Hepatic stellate cell (primary cell): ENCODE measurements around the gene PDLIM3.
"Not testable (repeated sequence)": the region's sequence is repeated elsewhere in the genome, so short reads cannot be mapped to it uniquely, and the experiment has no call there.

Source experiments
- DNase-seq: peaks from one replicate; pipeline ENCODE4 v3.0.0; 2011; ENCODE audit warnings: low spot score

PDLIM3 gene

GRCh38 chr4:185534866-185535611 lies at the start of gene PDLIM3:
PDLIM3 (minus strand) TSS chr4:185535507; CDS start chr4:185535434, 73 bp downstream.
- peak; percentile 50 for DNase-seq

- DNase-seq, result no peak
These were observed 48.5 kb upstream of the PDLIM3 start for GRCh38 chr4:185583813-185584212.

- no peak for DNase-seq
These were observed 47.5 kb upstream of the PDLIM3 start for GRCh38 chr4:185582651-185583400.

GRCh38 chr4:185580699-185581098 lies 45.4 kb upstream of the PDLIM3 start:
- no peak for DNase-seq

- DNase-seq, result no peak
These were observed 43.0 kb upstream of the PDLIM3 start for GRCh38 chr4:185578284-185578683.

GRCh38 chr4:185576962-185577950 lies 41.9 kb upstream of the PDLIM3 start:
- no peak for DNase-seq

- DNase-seq, result no peak
These were observed 41.1 kb upstream of the PDLIM3 start for GRCh38 chr4:185576314-185576961.

- DNase-seq, result peak; percentile 32
These were observed 38.4 kb upstream of the PDLIM3 start for GRCh38 chr4:185573651-185574199.

GRCh38 chr4:185570727-185571126 lies 35.4 kb upstream of the PDLIM3 start:
- no peak for DNase-seq

GRCh38 chr4:185567381-185568376 lies 32.4 kb upstream of the PDLIM3 start:
- DNase-seq, result peak; percentile 42

- peak; percentile 51 for DNase-seq
These were observed 31.7 kb upstream of the PDLIM3 start for GRCh38 chr4:185566972-185567371.

GRCh38 chr4:185566425-185566824 lies 31.1 kb upstream of the PDLIM3 start:
- no peak for DNase-seq

- no peak for DNase-seq
These were observed 30.4 kb upstream of the PDLIM3 start for GRCh38 chr4:185565696-185566095.

GRCh38 chr4:185564349-185564748 lies 29.0 kb upstream of the PDLIM3 start:
- no peak for DNase-seq

GRCh38 chr4:185562531-185562930 lies 27.2 kb upstream of the PDLIM3 start:
- no peak for DNase-seq

GRCh38 chr4:185560316-185560715 lies 25.0 kb upstream of the PDLIM3 start:
- no peak for DNase-seq

- no peak for DNase-seq
These were observed 24.6 kb upstream of the PDLIM3 start for GRCh38 chr4:185559915-185560281.

- not testable (repeated sequence) for DNase-seq
These were observed 24.1 kb upstream of the PDLIM3 start for GRCh38 chr4:185559251-185559914.

GRCh38 chr4:185554365-185555126 lies 19.2 kb upstream of the PDLIM3 start:
- DNase-seq, result no peak
